DMS53 (cell line): ENCODE data around the gene CELF5.
"Not testable (repeated sequence)": the region's sequence is repeated elsewhere in the genome, so short reads cannot be mapped to it uniquely, and the experiment has no call there.

ENCODE experiments used
- DNase-seq: peaks from one replicate; lab custom pipeline; 2025; lab: John Stamatoyannopoulos, UW

Gene CELF5

DNA sequence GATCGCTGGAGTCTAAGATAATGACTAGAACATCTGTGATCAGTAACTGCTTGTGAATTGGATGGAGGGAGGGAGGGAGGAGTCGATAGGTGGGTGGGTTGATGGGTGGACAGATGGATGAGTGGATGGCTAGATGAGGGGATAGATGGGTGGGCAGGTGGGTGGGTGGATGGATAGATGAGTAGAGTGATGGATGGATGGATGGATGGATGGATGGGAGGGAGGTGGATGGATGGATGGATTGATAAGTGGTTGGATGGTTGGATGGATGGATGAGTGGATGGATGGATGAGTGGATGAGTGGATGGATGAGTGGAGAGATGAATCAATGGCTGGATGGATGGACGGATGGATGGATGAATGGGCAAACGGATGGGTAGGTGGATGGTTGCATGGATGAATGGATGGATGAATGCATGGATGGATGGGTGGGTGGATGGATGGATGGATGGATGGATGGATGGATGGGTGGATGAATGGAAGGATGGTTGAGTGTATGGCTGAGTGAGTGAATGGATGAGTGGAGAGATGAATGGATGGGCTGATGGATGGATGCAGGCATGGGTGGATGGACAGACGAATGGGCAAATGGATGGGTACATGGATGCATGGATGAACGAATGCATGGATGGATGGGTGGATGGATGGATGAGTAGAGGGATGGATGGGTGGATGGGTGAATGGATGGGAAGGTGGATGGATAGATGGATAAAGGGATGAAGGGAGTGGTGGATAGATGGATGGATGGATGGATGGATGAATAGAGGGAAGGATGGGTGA lies 97.9 kb downstream of the CELF5 start:
- DNase-seq = no peak

DNA sequence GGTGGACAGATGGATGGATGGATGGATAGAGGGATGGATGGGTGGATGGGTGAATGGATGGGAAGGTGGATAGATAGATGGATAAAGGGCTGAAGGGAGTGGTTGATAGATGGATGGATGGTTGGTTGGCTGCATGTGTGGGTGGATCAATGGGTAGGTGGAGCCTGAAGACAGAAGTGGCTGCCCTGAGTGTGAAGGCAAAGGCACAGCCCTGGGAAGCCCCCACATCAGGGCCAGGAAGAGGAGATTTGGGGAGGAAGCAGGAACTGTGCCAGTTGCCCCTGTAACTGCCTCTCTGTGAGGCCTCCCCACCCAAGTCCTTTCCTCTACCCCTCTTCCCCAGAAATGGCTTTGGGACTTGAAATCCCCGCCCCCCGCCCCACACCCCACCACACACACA lies 98.6 kb downstream of the CELF5 start:
- no peak for DNase-seq

DNA sequence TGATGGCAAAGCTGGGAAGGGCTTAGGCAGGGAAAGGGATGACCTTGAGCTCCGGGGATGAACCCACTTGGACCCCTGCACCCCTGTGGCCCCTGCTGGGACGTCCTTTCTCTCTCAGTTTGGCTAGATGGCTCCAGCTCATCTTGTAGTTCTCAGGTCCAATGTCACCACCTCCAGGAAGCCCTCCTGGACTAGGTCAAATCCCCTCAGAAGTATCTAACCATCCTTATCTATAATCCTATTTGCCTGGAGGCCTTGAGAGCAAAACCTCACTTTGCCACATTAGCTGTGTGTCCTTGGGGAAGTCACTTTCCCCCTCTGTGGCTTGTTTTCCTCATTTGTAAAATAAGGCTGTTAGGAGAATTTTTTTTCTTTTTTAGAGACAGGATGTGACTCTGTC lies 99.2 kb downstream of the CELF5 start:
- no peak for DNase-seq

DNA sequence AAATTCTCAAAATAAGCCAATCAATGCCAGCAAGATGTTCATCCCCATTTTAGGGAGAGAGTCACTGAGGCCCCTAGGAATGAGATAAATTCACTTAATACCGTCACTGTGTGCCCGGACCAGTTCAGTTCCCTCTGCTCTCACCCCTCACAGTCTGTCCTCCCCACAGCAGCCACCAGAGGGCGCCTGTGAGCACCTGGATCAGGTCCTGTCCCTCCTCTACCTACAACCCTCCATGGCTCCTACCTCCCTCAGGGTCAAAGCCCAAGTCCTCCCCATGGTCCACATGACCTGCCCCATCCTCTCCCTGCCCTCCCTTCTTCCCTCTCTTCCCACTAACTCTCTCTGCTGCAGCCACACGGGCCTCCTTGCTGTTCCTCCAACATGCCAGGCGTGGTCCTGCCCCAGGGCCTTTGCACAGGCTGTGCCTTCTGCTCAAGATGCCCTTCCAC lies 100.0 kb downstream of the CELF5 start:
- peak; percentile 54 for DNase-seq

DNA sequence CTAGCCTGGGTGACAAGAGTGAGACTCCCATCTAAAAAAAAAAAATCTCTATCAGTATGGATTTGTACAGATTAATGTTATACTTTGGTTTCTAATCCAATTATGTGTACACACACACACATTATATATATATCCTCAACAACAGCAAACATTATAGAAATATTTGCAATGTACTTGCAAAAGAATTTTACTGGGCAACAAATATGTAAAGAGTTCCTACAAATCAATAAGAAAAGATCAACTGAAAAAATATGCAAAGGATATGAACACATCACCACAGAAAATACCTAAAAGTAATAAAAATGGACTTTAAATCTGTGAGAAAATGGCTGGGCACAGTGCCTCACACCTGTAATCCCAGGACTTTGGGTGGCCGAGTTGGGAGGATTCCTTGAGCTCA lies 101.0 kb downstream of the CELF5 start:
- DNase-seq = no peak

DNA sequence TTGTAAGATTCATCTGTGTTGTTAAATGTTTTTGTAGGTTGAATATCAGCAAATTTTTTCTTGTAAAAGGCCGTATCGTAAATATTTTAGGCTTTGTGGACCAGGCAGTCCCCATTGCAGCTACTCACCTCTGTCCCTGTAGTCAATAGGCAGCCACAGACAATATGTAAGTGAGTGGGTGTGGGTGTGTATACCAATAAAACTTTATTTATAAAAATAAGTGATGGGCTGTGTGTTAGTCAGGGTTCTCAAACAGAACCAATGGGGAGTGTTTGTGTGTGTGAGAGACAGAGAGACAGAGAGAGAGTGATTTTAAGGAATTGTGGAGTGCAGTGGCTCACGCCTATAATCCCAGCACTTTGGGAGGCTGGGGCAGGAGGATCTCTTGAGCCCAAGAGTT lies 104.3 kb downstream of the CELF5 start:
- DNase-seq = no peak

DNA sequence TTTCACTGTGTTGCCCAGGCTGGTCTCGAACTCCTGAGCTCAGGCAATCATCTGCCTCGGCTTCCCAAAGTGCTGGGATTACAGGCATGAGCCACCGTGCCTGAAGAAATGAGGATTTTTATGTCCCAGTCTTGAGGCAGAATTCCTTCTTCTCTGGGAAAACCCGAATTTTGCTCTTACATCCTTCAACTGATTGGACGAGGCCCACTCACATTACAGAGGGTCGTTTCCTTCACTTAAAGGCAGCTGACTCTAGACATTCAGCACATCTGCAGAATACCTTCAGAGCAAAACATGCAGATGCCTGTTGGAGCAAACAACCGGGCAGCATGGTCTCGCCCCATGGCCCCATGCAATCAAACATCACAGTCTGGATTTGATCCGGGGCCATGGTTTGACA lies 105.6 kb downstream of the CELF5 start:
- DNase-seq = no peak

DNA sequence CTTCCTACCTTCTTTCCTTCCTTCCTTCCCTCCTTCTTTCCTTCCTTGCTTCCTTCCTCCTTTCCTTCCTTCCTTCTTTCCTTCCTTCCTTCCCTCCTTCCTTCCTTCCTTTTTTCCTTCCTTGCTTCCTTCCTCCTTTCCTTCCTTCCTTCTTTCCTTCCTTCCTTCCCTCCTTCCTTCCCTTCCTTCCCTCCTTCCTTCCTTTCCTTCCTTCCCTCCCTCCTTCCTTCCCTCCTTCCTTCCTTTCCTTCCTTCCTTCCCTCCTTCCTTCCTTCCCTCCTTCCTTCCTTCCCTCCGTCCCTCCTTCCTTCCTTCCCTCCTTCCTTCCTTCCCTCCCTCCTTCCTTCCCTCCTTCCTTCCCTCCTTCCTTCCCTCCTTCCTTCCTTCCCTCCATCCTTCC lies 107.8 kb downstream of the CELF5 start:
- not testable (repeated sequence) for DNase-seq

DNA sequence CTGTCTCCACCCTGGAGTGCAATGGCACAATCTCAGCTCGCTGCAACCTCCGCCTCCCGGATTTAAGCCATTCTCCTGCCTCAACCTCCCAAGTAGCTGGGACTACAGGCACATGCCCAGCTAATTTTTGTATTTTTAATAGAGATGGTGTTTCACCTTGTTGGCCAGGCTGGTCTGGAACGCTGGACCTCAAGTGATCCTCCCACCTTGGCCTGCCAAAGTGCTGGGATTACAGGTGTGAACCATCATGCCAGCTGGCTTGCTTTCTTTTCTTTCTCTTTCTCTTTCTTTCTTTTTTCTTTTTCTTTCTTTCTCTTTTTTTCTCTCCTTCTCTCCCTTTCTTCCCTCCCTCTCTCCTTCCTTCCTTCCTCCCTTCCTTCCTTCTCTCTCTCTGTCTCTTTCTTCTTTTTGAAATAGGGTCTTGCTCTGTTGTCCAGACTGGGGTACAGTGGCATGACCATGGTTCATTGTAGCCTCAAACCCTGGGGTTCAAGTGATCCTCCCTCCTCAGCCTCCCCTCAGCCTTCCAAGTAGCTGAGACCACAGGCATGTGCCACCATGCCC lies 108.6 kb downstream of the CELF5 start:
- no peak for DNase-seq

DNA sequence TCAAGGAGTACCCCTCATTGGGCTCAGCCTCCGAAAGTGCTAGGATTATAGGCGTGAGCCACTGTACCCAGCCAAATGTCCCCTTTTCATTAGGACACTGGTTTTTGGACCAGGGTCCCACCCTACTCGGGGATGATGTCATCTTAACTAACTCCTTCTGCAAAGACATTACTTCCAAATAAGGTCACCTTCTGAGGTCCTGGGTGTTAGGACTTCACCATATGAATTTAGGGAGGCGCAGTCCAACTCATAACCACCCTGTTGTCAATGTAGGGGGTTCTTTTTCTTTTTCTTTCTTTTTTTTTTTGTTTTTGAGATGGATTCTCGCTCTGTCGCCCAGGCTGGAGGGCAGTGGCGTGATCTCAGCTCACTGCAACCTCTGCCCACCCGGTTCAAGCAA lies 109.2 kb downstream of the CELF5 start:
- no peak for DNase-seq

DNA sequence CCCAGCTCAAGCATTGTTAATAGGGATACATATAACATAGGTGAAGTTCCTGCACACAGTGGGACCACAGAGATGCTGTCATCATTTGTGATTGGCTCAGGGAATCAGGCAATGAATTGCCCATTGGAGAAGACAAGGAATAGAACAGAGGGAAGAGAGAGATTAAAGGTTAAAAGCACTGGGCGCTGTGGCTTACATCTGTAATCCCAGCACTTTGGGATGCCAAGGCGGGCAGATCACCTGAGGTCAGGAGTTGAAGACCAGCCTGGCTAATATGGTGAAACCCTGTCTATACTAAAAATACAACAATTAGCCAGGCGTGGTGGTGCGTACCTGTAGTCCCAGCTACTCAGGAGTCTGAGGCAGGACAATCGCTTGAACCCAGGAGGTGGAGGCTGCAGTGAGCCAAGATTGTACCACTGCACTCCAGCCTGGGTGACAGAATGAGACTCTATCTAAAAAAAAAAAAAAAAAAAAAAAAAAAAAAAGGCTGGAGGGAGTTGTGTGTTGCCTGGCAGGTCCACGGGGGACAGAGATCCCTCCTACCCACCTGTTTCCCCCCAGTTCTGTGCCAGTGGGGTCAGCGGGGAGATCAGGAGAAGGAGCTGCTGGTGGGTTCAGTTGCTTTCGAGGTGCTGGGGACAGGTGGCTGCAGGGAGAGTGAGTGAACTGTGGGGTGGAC lies 110.4 kb downstream of the CELF5 start:
- not testable (repeated sequence) for DNase-seq

DNA sequence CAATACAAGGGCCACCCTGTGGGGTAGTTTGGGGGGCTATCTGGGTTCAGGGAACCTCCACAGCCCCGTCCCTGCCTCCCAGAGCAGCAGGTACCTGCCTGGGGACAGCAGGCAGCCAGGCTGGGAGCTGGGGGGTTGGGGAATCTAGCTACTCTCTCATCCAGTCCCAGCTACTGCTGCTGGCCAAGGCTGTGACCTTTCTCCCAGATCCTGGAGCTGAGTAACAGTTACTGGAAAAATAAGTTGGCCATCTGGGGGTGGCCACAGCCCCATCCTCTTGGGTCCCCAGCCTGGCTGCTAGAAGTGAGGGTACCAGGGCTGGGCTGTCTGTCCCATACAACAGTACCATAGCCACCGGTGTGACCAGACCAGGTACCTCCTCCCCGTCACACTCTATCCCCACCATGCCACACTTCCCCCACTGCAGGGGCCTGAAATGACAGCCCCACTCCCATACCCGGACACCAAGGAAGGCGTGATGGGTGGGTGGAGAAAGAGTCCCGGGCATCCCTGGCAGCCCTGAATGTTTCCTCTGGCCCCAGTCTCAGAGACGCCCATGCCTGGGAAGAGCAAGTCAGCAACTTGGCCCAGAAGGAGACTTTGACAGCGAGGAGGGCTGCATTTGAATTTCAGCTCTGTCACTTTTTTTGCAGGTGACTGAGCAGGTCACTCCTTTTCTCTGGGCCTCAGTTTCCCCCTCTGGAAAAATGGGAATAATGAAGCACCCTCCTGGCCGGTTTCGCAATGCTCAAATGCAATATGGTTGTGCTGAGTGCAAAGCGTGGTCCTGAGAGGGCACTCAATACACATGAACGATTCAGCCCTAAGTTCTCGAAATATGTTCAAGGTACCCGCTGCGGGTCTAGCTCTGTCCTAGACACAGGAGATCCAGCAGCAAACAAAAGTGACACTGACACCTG lies 111.2 kb downstream of the CELF5 start:
- no peak for DNase-seq

DNA sequence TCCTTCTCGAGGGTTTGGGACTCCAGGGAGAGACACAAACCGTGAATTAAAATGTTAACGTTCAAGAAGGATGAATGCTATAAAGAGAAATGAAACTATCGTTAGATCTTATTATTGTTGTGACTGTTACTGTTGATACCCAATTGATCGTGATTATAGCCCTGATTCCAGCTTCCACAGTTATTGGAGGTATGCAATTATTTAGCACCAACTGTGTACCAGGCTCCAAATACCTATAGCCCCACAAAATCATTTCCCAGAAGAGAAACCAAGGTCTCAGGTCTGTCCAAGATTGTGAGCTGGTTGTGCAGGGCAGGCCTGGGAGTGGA lies 111.9 kb downstream of the CELF5 start:
- DNase-seq = no peak

DNA sequence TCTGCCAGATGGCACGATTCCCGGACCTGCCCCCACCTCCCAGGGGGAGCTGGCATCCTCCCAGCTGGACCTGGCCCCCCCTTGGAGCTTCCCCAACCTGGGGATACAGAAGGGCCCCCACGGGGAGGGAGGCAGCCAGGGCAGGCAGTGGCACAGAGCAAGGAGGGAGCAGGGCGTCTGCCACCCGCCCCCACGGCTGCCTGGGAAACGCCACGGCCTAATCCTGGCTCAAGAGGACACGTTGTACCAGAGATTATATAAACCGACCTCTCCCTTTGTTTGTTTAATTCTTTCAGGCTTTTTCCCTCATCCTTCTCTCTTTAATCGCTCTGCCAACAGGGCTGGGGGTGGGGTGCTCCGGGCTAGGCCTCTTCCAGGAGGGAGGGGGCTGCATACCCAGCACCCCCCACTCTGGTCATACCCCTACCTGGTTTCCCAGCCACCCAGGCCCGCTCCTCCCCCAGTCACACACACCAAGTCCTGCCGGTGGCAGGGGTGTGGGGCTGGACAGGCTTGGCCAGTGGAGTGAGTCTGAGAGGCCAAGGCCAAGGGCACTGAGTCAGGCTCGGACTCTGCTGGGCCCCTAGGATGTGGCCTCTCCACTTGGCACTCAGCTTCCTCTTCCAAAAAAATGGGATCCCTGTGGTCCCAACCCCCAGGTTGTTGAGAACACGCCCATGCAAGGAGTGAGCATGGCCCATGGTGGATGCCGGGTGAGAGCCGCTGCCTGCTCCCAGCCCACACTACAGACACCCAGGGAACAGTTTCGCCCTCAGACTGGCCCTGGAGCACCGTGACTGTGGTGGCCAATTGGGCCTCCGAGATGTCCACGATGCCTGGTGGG lies 112.4 kb downstream of the CELF5 start:
- DNase-seq = no peak

DNA sequence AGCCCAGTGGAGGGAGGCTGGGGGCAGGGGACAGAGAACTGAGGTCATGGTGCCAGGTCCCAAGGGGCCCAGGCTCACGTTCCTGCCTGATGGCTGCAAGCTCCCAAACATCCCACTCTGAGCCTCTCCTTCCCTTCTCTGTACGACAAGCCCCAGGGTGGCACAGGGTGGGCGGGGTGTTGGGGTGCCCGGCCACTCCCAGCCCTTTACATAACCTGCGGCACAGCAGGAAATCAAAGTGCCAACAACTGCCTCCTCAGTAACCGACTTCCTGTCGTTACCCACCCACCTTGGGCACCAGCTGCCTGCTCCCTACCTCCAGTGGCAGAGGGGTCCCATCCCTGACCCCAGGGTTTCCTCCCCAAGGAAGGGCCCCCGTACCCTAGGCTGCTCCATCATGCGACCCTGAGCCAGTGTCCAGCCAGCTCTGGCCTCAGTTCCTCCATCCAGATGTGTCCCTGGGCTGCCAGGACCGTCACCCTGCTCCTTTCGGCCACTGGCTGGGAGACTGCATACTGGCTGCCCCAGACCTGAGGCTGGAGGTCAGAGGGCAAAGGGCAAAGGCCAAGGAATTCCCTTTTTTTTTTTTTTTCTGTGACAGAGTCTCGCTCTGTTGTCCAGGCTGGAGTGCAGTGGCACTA lies 114.2 kb downstream of the CELF5 start:
- DNase-seq = no peak

DNA sequence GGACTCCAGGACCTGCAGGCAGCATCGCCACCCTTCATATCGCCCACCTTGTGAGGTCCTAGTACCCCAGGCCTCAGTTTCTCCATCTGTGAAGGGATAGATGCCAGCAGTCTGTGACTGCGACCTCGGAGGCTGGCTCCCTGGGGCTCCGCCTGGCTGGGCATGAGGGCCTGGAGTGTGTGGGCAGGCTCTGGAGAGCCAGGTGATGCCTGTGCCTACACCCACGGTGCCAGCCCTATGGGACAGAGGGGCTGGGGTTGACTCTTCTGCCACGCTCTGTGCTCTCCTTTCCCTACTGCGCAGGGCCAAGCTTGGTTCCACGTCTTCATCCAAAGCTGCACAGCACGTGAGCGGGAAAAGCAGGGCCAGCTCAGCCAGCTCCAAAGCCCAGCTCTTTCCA lies 115.9 kb downstream of the CELF5 start:
- peak; percentile 40 for DNase-seq

DNA sequence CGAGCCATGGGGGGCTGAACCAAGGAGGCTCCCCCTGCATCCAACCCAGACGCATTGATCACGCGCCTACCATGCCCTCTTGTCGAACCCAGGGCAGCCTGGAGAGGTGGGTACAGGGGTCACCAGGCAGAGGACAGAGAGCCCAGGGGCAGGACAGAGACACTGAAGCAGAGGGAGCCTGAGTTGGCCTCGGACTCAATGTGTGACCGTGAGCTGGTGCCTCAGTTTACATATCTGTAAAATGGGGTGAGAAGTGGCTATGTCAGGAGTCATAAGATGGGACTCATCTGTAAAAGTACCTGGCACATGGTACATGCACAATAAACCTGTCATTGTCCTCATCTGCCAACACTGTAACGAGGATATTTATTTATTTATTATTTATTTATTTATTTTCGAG lies 117.8 kb downstream of the CELF5 start:
- DNase-seq = no peak

DNA sequence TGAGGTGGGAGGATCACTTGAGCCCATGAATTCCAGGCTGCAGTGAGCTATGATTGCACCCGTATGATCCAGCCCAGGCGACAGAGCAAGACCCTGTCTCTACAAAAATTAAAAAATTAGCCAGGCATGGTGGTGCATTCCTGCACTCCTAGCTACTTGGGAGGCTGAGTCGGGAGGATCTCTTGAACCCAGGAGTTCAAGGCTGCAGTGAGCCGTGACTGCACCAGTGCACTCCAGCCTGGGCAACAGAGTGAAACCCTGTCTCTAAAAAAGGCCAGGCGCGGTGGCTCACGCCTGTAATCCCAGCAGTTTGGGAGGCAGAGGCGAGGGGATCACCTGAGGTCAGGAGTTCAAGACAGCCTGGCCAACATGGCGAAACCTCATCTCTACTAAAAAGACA lies 118.5 kb downstream of the CELF5 start:
- DNase-seq = not testable (repeated sequence)

DNA sequence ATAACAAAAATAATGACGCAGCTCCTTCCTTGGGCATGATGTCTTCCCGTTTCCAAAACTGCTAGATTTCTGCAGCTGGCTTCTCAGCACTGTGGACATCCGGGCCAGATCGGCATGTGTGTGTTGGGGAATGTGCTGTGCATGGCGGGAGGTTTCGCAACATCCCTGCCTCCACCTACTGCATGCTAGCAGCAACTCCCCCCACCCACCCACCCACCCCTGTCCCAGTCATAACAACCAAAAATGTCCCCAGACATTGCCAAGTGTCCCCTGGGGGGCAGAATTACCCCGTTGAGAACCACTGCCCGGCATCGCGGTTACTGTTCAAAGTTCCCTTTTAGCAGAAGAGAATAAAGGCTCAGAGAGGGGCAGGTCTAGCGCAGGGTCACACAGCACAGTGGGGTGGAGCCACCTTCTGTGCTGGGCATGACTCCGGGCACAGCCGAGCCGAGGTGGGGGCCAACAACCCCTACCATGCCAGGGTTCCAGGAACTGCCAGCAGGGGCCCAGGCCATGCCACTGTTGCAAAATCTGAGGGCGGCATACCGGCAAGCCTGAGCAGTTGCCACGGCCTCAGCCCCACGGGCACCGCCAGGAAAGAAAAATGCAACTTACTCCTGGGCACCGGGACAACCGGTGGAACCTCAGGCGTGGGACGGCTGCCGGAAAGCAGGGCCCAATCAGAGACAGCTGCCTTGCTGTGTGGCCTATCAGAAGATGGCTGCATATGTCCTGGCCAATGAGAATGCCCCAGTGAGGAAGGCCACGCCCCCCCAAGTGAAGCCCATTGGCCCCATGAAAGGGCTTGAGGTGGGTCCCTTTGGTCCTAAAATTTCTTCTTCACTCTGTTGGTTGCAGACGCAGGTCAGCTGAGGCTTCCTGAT lies 119.4 kb downstream of the CELF5 start:
- DNase-seq = peak; percentile 61
